Activated CD4-positive, alpha-beta memory T cell treated with anti-CD3 and anti-CD28 coated beads, Interleukin-2, amount 10 ng/mL, durations not matched to agents 7 days and 5 days (primary cell): Measurements from ENCODE around the gene TAF6. TPM values are rescaled to one million over a fixed set of nuclear protein-coding genes. Genes with fewer than 3 reads are reported as not detected.

Experiments
- CTCF ChIA-PET: fragments of 350-600 bp; sonication (Branson Sonifier 250); formaldehyde crosslinking; loops from one replicate; lab custom pipeline; 2021; ENCODE audit warnings: antibody characterized with exemption, inconsistent platforms; lab: Charles Lee
- POLR2A ChIA-PET: fragments of 350-600 bp; sonication (Branson Sonifier 250); formaldehyde crosslinking; loops from one replicate; lab custom pipeline; 2021; ENCODE audit warnings: antibody characterized with exemption; lab: Charles Lee
- DNase-seq: peaks from one replicate; pipeline ENCODE4 v3.0.0-alpha.2; 2020
- H3K27ac Mint-ChIP-seq: one replicate; pipeline ENCODE4 v1.8.0; 2021; ENCODE audit warnings: mild to moderate bottlenecking, mixed read lengths
- H3K27me3 Mint-ChIP-seq: one replicate; pipeline ENCODE4 v1.8.0; 2021; ENCODE audit warnings: mixed read lengths
- H3K36me3 Mint-ChIP-seq: one replicate; pipeline ENCODE4 v1.8.0; 2021; ENCODE audit warnings: low read depth, mixed read lengths
- H3K4me1 Mint-ChIP-seq: one replicate; pipeline ENCODE4 v1.8.0; 2021; ENCODE audit warnings: mixed read lengths
- H3K4me3 Mint-ChIP-seq: one replicate; pipeline ENCODE4 v1.8.0; 2021; ENCODE audit warnings: mild to moderate bottlenecking, mixed read lengths
- H3K9me3 Mint-ChIP-seq: one replicate; pipeline ENCODE4 v1.8.0; 2021; ENCODE audit warnings: mixed read lengths
- total RNA-seq, 2 experiments: library from RNA; stranded (reverse); gene quantifications; one replicate each; pipeline ENCODE4 v1.2.3, GENCODE V29; 2021

The TAF6 gene
- total RNA-seq, 2 experiments from 2014 or later: 54.6 to 56.5 TPM

- Mint-ChIP-seq H3K9me3 (peaks cover 42% of the 10 kb centered on the region), H3K4me3 (no peak overlapping the region), H3K4me1 (peaks cover 11% of the 10 kb centered on the region), H3K27me3 (no peaks in the 10 kb centered on the region), H3K27ac (no peak overlapping the region), H3K36me3 (peaks cover 89% of the 10 kb centered on the region)
- ChIA-PET POLR2A (interaction anchor here (1.0 to 1.1 kb wide), 2 partner anchors 14 to 156 kb away, joined by 3 to 4 read pairs; partner anchors contain the start of gene COPS6), CTCF (interaction anchor here (1.2 kb wide), 1 partner anchor 81 kb away, joined by 3 read pairs; no protein-coding TSS in a partner anchor)
- no peak for DNase-seq
Measured at GRCh38 chr7:100074841-100075240, 44.3 kb downstream of the TAF6 start.

GRCh38 chr7:100072462-100072861 is 46.7 kb downstream of the TAF6 start:
- H3K27ac Mint-ChIP-seq: no peak overlapping the region
- no peaks in the 10 kb centered on the region for H3K27me3 Mint-ChIP-seq
- DNase-seq: no peak
- peaks cover 45% of the 10 kb centered on the region for H3K9me3 Mint-ChIP-seq
- ChIA-PET POLR2A (interaction anchor here (1.9 kb wide), 1 partner anchor 57 kb away, joined by 6 read pairs; the partner anchor contains the start of gene ZKSCAN1), CTCF (no interaction called here)
- peaks cover 2% of the 10 kb centered on the region for H3K4me1 Mint-ChIP-seq
- H3K4me3 Mint-ChIP-seq: no peak overlapping the region
- H3K36me3 Mint-ChIP-seq: peaks cover 87% of the 10 kb centered on the region

GRCh38 chr7:100071018-100071723 is 48.0 kb downstream of the TAF6 start:
- peaks cover 81% of the 10 kb centered on the region for H3K36me3 Mint-ChIP-seq
- DNase-seq: no peak
- H3K4me1 Mint-ChIP-seq: no peaks in the 10 kb centered on the region
- no peaks in the 10 kb centered on the region for H3K27me3 Mint-ChIP-seq
- no peak overlapping the region for H3K4me3 Mint-ChIP-seq
- POLR2A ChIA-PET: interaction anchor here (1.0 to 1.9 kb wide), 4 partner anchors 11 to 56 kb away, joined by 3 to 6 read pairs (median 4); partner anchors contain the start of genes ZKSCAN1 and ZSCAN21
- H3K27ac Mint-ChIP-seq: no peak overlapping the region
- H3K9me3 Mint-ChIP-seq: peaks cover 45% of the 10 kb centered on the region
- CTCF ChIA-PET: interaction anchor here (0.6 to 1.0 kb wide), 2 partner anchors 10 to 21 kb away, joined by 3 read pairs; partner anchors contain the start of gene ZSCAN21

GRCh38 chr7:100069991-100070390 is 49.2 kb downstream of the TAF6 start:
- ChIA-PET CTCF (interaction anchor here (0.7 kb wide), 1 partner anchor 41 kb away, joined by 3 read pairs; no protein-coding TSS in a partner anchor), POLR2A (interaction anchor here (1.0 to 1.6 kb wide), 2 partner anchors 12 to 20 kb away, joined by 3 to 4 read pairs; partner anchors contain the start of gene ZSCAN21)
- Mint-ChIP-seq H3K27me3 (no peaks in the 10 kb centered on the region), H3K27ac (no peak overlapping the region), H3K36me3 (peaks cover 76% of the 10 kb centered on the region), H3K4me1 (no peaks in the 10 kb centered on the region), H3K4me3 (no peak overlapping the region), H3K9me3 (peaks cover 39% of the 10 kb centered on the region)
- no peak for DNase-seq

- H3K9me3 Mint-ChIP-seq: peaks cover 22% of the 10 kb centered on the region
- peaks cover 59% of the 10 kb centered on the region for H3K36me3 Mint-ChIP-seq
- POLR2A ChIA-PET: interaction anchor here (1.1 kb wide), 1 partner anchor 17 kb away, joined by 4 read pairs; the partner anchor contains the start of gene ZSCAN21
- H3K4me1 Mint-ChIP-seq: no peaks in the 10 kb centered on the region
- no peak for DNase-seq
- no peak overlapping the region for H3K4me3 Mint-ChIP-seq
- CTCF ChIA-PET: no interaction called here
- no peaks in the 10 kb centered on the region for H3K27me3 Mint-ChIP-seq
- no peak overlapping the region for H3K27ac Mint-ChIP-seq
Measured at GRCh38 chr7:100066953-100067352, 52.2 kb downstream of the TAF6 start.

- ChIA-PET CTCF (no interaction called here), POLR2A (no interaction called here)
- Mint-ChIP-seq H3K4me1 (no peaks in the 10 kb centered on the region), H3K4me3 (no peak overlapping the region), H3K27me3 (no peaks in the 10 kb centered on the region), H3K9me3 (peaks cover 8% of the 10 kb centered on the region), H3K27ac (no peak overlapping the region), H3K36me3 (peaks cover 53% of the 10 kb centered on the region)
- no peak for DNase-seq
Measured at GRCh38 chr7:100065452-100066186, 53.5 kb downstream of the TAF6 start.

GRCh38 chr7:100064162-100064561 is 55.0 kb downstream of the TAF6 start:
- H3K9me3 Mint-ChIP-seq: peaks cover 3% of the 10 kb centered on the region
- H3K36me3 Mint-ChIP-seq: peaks cover 47% of the 10 kb centered on the region
- no peaks in the 10 kb centered on the region for H3K4me1 Mint-ChIP-seq
- no peak overlapping the region for H3K27ac Mint-ChIP-seq
- H3K27me3 Mint-ChIP-seq: no peaks in the 10 kb centered on the region
- ChIA-PET POLR2A (interaction anchor here (1.1 kb wide), 1 partner anchor 49 kb away, joined by 3 read pairs; the partner anchor contains the start of gene ZKSCAN1), CTCF (interaction anchor here (0.6 kb wide), 1 partner anchor 431 kb away, joined by 3 read pairs; no protein-coding TSS in a partner anchor)
- H3K4me3 Mint-ChIP-seq: no peak overlapping the region
- no peak for DNase-seq

- CTCF ChIA-PET: interaction anchor here (1.1 kb wide), 1 partner anchor 73 kb away, joined by 5 read pairs; no protein-coding TSS in a partner anchor
Measured at GRCh38 chr7:100063376-100063775, 55.8 kb downstream of the TAF6 start.

GRCh38 chr7:100061518-100062193 is 57.5 kb downstream of the TAF6 start:
- Mint-ChIP-seq H3K36me3 (peaks cover 42% of the 10 kb centered on the region), H3K27me3 (no peaks in the 10 kb centered on the region), H3K9me3 (no peaks in the 10 kb centered on the region), H3K4me3 (no peak overlapping the region), H3K4me1 (no peaks in the 10 kb centered on the region), H3K27ac (no peak overlapping the region)
- ChIA-PET CTCF (no interaction called here), POLR2A (no interaction called here)
- DNase-seq: no peak

More at GRCh38 chr7:100063376-100063775, 55.8 kb downstream of the TAF6 start:
- no peak overlapping the region for H3K4me3 Mint-ChIP-seq
- H3K27ac Mint-ChIP-seq: no peak overlapping the region
- H3K4me1 Mint-ChIP-seq: no peaks in the 10 kb centered on the region
- H3K36me3 Mint-ChIP-seq: peaks cover 51% of the 10 kb centered on the region
- POLR2A ChIA-PET: interaction anchor here (1.1 kb wide), 1 partner anchor 48 kb away, joined by 3 read pairs; the partner anchor contains the start of gene ZKSCAN1
- no peak for DNase-seq
- peaks cover 3% of the 10 kb centered on the region for H3K9me3 Mint-ChIP-seq
- no peaks in the 10 kb centered on the region for H3K27me3 Mint-ChIP-seq

- no peak for DNase-seq
- no peak overlapping the region for H3K4me3 Mint-ChIP-seq
- no peaks in the 10 kb centered on the region for H3K9me3 Mint-ChIP-seq
- ChIA-PET POLR2A (interaction anchor here (1.1 kb wide), 1 partner anchor 12 kb away, joined by 3 read pairs; no protein-coding TSS in a partner anchor), CTCF (interaction anchor here (0.6 to 1.7 kb wide), 3 partner anchors 20 to 83 kb away, joined by 3 to 6 read pairs (median 5); partner anchors contain the start of gene AZGP1)
- H3K27ac Mint-ChIP-seq: no peak overlapping the region
- H3K4me1 Mint-ChIP-seq: no peaks in the 10 kb centered on the region
- peaks cover 32% of the 10 kb centered on the region for H3K36me3 Mint-ChIP-seq
- H3K27me3 Mint-ChIP-seq: no peaks in the 10 kb centered on the region
Measured at GRCh38 chr7:100059251-100059739, 59.9 kb downstream of the TAF6 start.
